B cell (primary cell): ENCODE results near the gene ST6GALNAC5. TPM values are rescaled to one million over a fixed set of nuclear protein-coding genes. Genes with fewer than 3 reads are reported as not detected.

ENCODE experiments used
- ATAC-seq: fragments of 200-7000 bp; cut with Tn5 transposase; one replicate; pipeline ENCODE4 v1.10.0; 2021; ENCODE audit warnings: low read depth, mild to moderate bottlenecking, moderate number of reproducible peaks, moderate library complexity
- CTCF ChIA-PET: fragments of 350-600 bp; sonication (Branson Sonifier 250); formaldehyde crosslinking; loops from one replicate; lab custom pipeline; 2021; ENCODE audit warnings: antibody characterized with exemption, inconsistent platforms; lab: Charles Lee
- POLR2A ChIA-PET: fragments of 350-600 bp; sonication (Branson Sonifier 250); formaldehyde crosslinking; loops from one replicate; lab custom pipeline; 2021; ENCODE audit warnings: antibody characterized with exemption; lab: Charles Lee
- DNase-seq: peaks from one replicate; pipeline ENCODE4 v3.0.0; 2013
- H2AFZ ChIP-seq: 2 replicates; pipeline ENCODE4 v1.6.1; 2012; ENCODE audit warnings: mild to moderate bottlenecking, low read depth, low read length; ENCODE audit not compliant: insufficient read depth, poor library complexity, severe bottlenecking
- H3K27ac ChIP-seq, 2 donors: 1 replicate in 1 of 2; 2 replicates in 1 of 2; pipeline ENCODE4 v1.5.1; 2012 to 2013; ENCODE audit warnings: low read length in 2 of 2, mild to moderate bottlenecking in 2 of 2, moderate library complexity in 1 of 2
- H3K27me3 ChIP-seq, 4 experiments: fragments of 200-600 bp in 1 of 4; sonication (generic) in 1 of 4; replicated peaks in 1 of 4; 1 replicate in 2 of 4; 2 replicates in 2 of 4; pipeline versions ENCODE4 v1.6.1 to v1.7.0; 2013 to 2016; ENCODE audit warnings: low read length in 3 of 4, mild to moderate bottlenecking in 2 of 4, mixed read lengths in 1 of 4, moderate library complexity in 1 of 4; ENCODE audit not compliant: insufficient read depth in 4 of 4, control insufficient read depth in 3 of 4; ENCODE audit errors: control extremely low read depth in 1 of 4
- H3K36me3 ChIP-seq, 2 experiments: replicated peaks in 1 of 2; 1 replicate in 1 of 2; 2 replicates in 1 of 2; pipeline versions ENCODE4 v1.6.1 to v1.7.1; 2013; ENCODE audit warnings: low read length in 1 of 2; ENCODE audit not compliant: insufficient read depth in 2 of 2, control insufficient read depth in 1 of 2; ENCODE audit errors: control extremely low read depth in 1 of 2, extremely low read depth in 1 of 2
- H3K4me1 ChIP-seq, 2 donors: fragments of 200-600 bp in 1 of 2; sonication (generic) in 1 of 2; 1 replicate in 1 of 2; 2 replicates in 1 of 2; pipeline versions ENCODE4 v1.5.1 to v1.6.1; 2013 to 2017; ENCODE audit warnings: low read length in 2 of 2; ENCODE audit not compliant: control insufficient read depth in 2 of 2, insufficient read depth in 2 of 2
- H3K4me2 ChIP-seq: replicated peaks from 2 replicates; pipeline ENCODE3; 2012; ENCODE audit warnings: mild to moderate bottlenecking, low read depth, low read length; ENCODE audit not compliant: poor library complexity, severe bottlenecking
- H3K4me3 ChIP-seq, 5 experiments: fragments of 200-600 bp in 1 of 5; sonication (generic) in 1 of 5; 1 replicate in 3 of 5; 2 replicates in 2 of 5; pipeline versions ENCODE4 v1.5.1 to v1.7.0; 2011 to 2016; ENCODE audit warnings: low read length in 4 of 5, mild to moderate bottlenecking in 4 of 5, low read depth in 2 of 5, control low read depth in 1 of 5, moderate library complexity in 1 of 5; ENCODE audit not compliant: insufficient read depth in 1 of 5; ENCODE audit errors: control extremely low read depth in 1 of 5, extremely low read depth in 1 of 5
- H3K79me2 ChIP-seq: fragments of 200-600 bp; sonication (generic); one replicate; pipeline ENCODE4 v1.6.0; 2016; ENCODE audit warnings: low read length; ENCODE audit not compliant: control insufficient read depth, insufficient read depth
- H3K9ac ChIP-seq: fragments of 200-600 bp; sonication (generic); 2 replicates; pipeline ENCODE4 v1.6.1; 2017; ENCODE audit warnings: mild to moderate bottlenecking, low read length, moderate library complexity
- H3K9me3 ChIP-seq, 3 donors: one replicate each; pipeline versions ENCODE4 v1.6.1 to v1.7.1; 2013; ENCODE audit warnings: low read length in 2 of 3; ENCODE audit not compliant: control insufficient read depth in 2 of 3, insufficient read depth in 1 of 3; ENCODE audit errors: control extremely low read depth in 1 of 3
- H4K20me1 ChIP-seq: 2 replicates; pipeline ENCODE4 v1.6.0; 2012; ENCODE audit warnings: mild to moderate bottlenecking, low read length; ENCODE audit not compliant: insufficient read depth, control insufficient read depth, poor library complexity, severe bottlenecking
- H3K27ac Mint-ChIP-seq: one replicate; pipeline ENCODE4 v1.8.0; 2021; ENCODE audit warnings: mixed read lengths
- H3K27me3 Mint-ChIP-seq: one replicate; pipeline ENCODE4 v1.8.0; 2021; ENCODE audit warnings: mixed read lengths
- H3K4me1 Mint-ChIP-seq: one replicate; pipeline ENCODE4 v1.8.0; 2021; ENCODE audit warnings: mixed read lengths
- H3K4me3 Mint-ChIP-seq: one replicate; pipeline ENCODE4 v1.8.0; 2021; ENCODE audit warnings: mixed read lengths
- H3K9me3 Mint-ChIP-seq: one replicate; pipeline ENCODE4 v1.8.0; 2022; ENCODE audit warnings: mixed read lengths; ENCODE audit not compliant: insufficient read depth
- CTCF ChIP-seq: fragments of 200-600 bp; IDR thresholded peaks from one replicate; pipeline ENCODE4 v1.8.0; 2022; ENCODE audit warnings: antibody characterized with exemption, mild to moderate bottlenecking
- EZH2 ChIP-seq: IDR thresholded peaks from 2 replicates; pipeline ENCODE4 v1.6.1; 2012; ENCODE audit warnings: borderline replicate concordance, low read depth, mild to moderate bottlenecking, moderate library complexity, low read length; ENCODE audit not compliant: insufficient read depth, poor library complexity, severe bottlenecking
- WGBS: methylation state at CpG from one replicate; pipeline ENCODE4 v1.1.5; 2013; ENCODE audit warnings: missing lambda C conversion rate; ENCODE audit not compliant: insufficient coverage; 5-methylcytosine and 5-hydroxymethylcytosine counted together
- intact Hi-C: fragments of 100-400 bp; cut with micrococcal nuclease; formaldehyde crosslinking; loops from one replicate; pipeline ENCODE4 v1.10.0; 2022
- polyA plus RNA-seq: library from polyadenylated mRNA; depleted of rRNA; stranded (reverse); fragments of >200 nt; gene quantifications from 2 replicates; pipeline ENCODE4 v1.2.3, GENCODE V29; 2012
- total RNA-seq, 2 donors: library from RNA; stranded (reverse); fragments of 120-200 nt in 1 of 2; gene quantifications; 1 replicate in 1 of 2; 2 replicates in 1 of 2; pipeline versions ENCODE4 v1.2.3 to v1.2.4, GENCODE V29; 2013 to 2022

ST6GALNAC5 gene
- total and polyA plus RNA-seq, 2 donors (not counting 1 experiment from before 2014, with no cell fraction given), result not detected

GRCh38 chr1:77031106-77031662 lies 163.9 kb downstream of the ST6GALNAC5 start:
- H3K27ac Mint-ChIP-seq, result no peak overlapping the region
- no peaks in the 10 kb centered on the region for H3K4me1 Mint-ChIP-seq
- intact Hi-C loops, result no loop called here
- no peak overlapping the region for H3K4me3 ChIP-seq
- WGBS, result 86% methylated on average over 2 of the region's 3 CpGs
- H3K27ac ChIP-seq, result no peak overlapping the region
- CTCF ChIA-PET, result no interaction called here
- H3K4me3 Mint-ChIP-seq, result no peak overlapping the region
- peaks cover 0 to 4% (median 0%) of the 10 kb centered on the region in 4 experiments for H3K27me3 ChIP-seq
- TF ChIP-seq EZH2 (no peak), CTCF (no peak)
- H4K20me1 ChIP-seq, result no peaks in the 10 kb centered on the region
- ATAC-seq (no peak), DNase-seq (no peak)
- no peak overlapping the region for H3K9ac ChIP-seq
- H3K27me3 Mint-ChIP-seq, result peaks cover 17% of the 10 kb centered on the region
- H3K9me3 ChIP-seq, result no peaks in the 10 kb centered on the region
- H3K36me3 ChIP-seq, result no peaks in the 10 kb centered on the region
- POLR2A ChIA-PET, result no interaction called here
- no peaks in the 10 kb centered on the region for H3K79me2 ChIP-seq
- no peaks in the 10 kb centered on the region for H3K4me1 ChIP-seq
- no peaks in the 10 kb centered on the region for H3K9me3 Mint-ChIP-seq
- H3K4me2 ChIP-seq, result no peak overlapping the region
- no peak overlapping the region for H2AFZ ChIP-seq

GRCh38 chr1:77036560-77036959 lies 169.3 kb downstream of the ST6GALNAC5 start:
- H3K4me3 Mint-ChIP-seq, result no peak overlapping the region
- Histone ChIP-seq H3K4me1 (no peaks in the 10 kb centered on the region), H3K79me2 (no peaks in the 10 kb centered on the region), H3K4me2 (no peak overlapping the region), H3K9ac (no peak overlapping the region), H3K27ac (no peak overlapping the region), H3K36me3 (no peaks in the 10 kb centered on the region), H3K27me3 (no peaks in the 10 kb centered on the region), H2AFZ (no peak overlapping the region), H3K9me3 (peaks cover 0 to 5% (median 0%) of the 10 kb centered on the region in 3 donors), H3K4me3 (no peak overlapping the region), H4K20me1 (no peaks in the 10 kb centered on the region)
- no peaks in the 10 kb centered on the region for H3K4me1 Mint-ChIP-seq
- ChIA-PET CTCF (no interaction called here), POLR2A (no interaction called here)
- DNase-seq (no peak), ATAC-seq (no peak)
- H3K9me3 Mint-ChIP-seq, result peaks cover 4% of the 10 kb centered on the region
- intact Hi-C loops, result no loop called here
- no peak overlapping the region for H3K27ac Mint-ChIP-seq
- TF ChIP-seq EZH2, result no peak
- TF ChIP-seq CTCF, result no peak
- WGBS, result no CpG with 5 or more reads among the region's 2 CpGs
- peaks cover 8% of the 10 kb centered on the region for H3K27me3 Mint-ChIP-seq
